DND-41 (cell line): ENCODE data around the gene SCGB1C1.

Experiments
- ATAC-seq: fragments of 200-7000 bp; cut with Tn5 transposase; 3 replicates; pipeline ENCODE4 v1.9.1; 2021; ENCODE audit warnings: low read depth; ENCODE audit not compliant: insufficient read depth
- DNase-seq: peaks from one replicate; pipeline ENCODE4 v3.0.0-alpha.2; 2020
- H2AFZ ChIP-seq: 2 replicates; pipeline ENCODE4 v1.6.0; 2012; ENCODE audit warnings: low read depth, low read length
- H3K27ac ChIP-seq: 2 replicates; pipeline ENCODE4 v1.5.1; 2012; ENCODE audit warnings: low read length, inconsistent platforms
- H3K27me3 ChIP-seq: fragments of 200-600 bp; sonication (generic); 2 replicates; pipeline ENCODE4 v1.6.0; 2012; ENCODE audit warnings: low read length, mild to moderate bottlenecking, inconsistent platforms; ENCODE audit not compliant: insufficient read depth, poor library complexity
- H3K36me3 ChIP-seq: 2 replicates; pipeline ENCODE4 v1.5.1; 2012; ENCODE audit warnings: low read length, inconsistent platforms; ENCODE audit not compliant: insufficient read depth
- H3K4me1 ChIP-seq: 2 replicates; pipeline ENCODE4 v1.5.1; 2012; ENCODE audit warnings: mild to moderate bottlenecking, low read length; ENCODE audit not compliant: insufficient read depth
- H3K4me2 ChIP-seq: 2 replicates; pipeline ENCODE4 v1.6.0; 2012; ENCODE audit warnings: mild to moderate bottlenecking, moderate library complexity, low read length, inconsistent platforms; ENCODE audit not compliant: insufficient read depth
- H3K4me3 ChIP-seq, 2 experiments: fragments of 200-600 bp in 1 of 2; shearing (Covaris generic) in 1 of 2; 2 replicates each; pipeline ENCODE4 v1.5.1; 2012 to 2016; ENCODE audit warnings: inconsistent platforms in 2 of 2, low read length in 2 of 2, mild to moderate bottlenecking in 2 of 2, low read depth in 1 of 2, moderate library complexity in 1 of 2
- H3K79me2 ChIP-seq: 2 replicates; pipeline ENCODE4 v1.6.0; 2012; ENCODE audit warnings: low read length, inconsistent platforms; ENCODE audit not compliant: insufficient read depth
- H3K9ac ChIP-seq: 2 replicates; pipeline ENCODE4 v1.6.0; 2012; ENCODE audit warnings: low read depth, mild to moderate bottlenecking, inconsistent platforms, low read length, moderate library complexity
- H3K9me3 ChIP-seq: 2 replicates; pipeline ENCODE4 v1.5.1; 2012; ENCODE audit warnings: low read length, moderate library complexity, mild to moderate bottlenecking, inconsistent platforms; ENCODE audit not compliant: insufficient read depth, severe bottlenecking
- H4K20me1 ChIP-seq: 2 replicates; pipeline ENCODE4 v1.6.0; 2012; ENCODE audit warnings: low read length; ENCODE audit not compliant: insufficient read depth
- EZH2 ChIP-seq: IDR thresholded peaks from 3 replicates; pipeline ENCODE4 v1.6.1; 2012; ENCODE audit warnings: borderline replicate concordance, low read depth, mild to moderate bottlenecking, moderate library complexity, low read length, inconsistent platforms; ENCODE audit not compliant: severe bottlenecking
- TF ChIP-seq, protein P1 (sequence below): IDR thresholded peaks from 2 replicates; pipeline ENCODE4 v1.5.1; 2012; ENCODE audit warnings: borderline replicate concordance, low read length, moderate library complexity, mild to moderate bottlenecking; ENCODE audit not compliant: poor library complexity, severe bottlenecking; ENCODE audit errors: extremely low read depth

The SCGB1C1 gene

DNA sequence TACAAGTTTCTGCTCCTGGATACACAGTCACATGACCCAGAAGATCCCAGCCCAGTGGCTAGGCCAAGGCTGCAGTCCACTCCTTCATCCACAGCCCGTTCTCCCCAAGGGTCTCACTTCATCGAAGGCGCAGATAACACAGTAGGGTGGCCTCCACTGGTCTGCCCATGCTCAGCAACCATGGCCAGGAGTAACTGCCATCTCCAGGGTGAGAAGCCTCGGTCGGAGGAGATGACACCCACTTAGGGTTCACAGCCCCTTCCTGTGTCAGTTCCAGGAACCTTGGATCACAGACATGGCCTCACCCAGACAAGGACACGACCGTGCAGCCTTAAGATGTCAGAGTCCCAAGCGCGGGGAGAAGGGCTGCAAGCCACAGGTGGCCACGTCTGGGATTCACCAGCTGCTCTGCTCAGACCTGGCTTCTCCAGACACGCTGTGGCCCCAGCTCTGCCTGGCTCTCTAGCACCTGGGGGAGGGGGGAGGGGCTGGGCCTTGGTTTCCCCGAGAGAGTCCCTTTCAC lies 11.8 kb downstream of the SCGB1C1 start:
- H3K27ac ChIP-seq = no peak overlapping the region
- peaks cover 29% of the 10 kb centered on the region for H3K36me3 ChIP-seq
- H3K4me3 ChIP-seq = no peak overlapping the region
- no peak overlapping the region for H2AFZ ChIP-seq
- peaks cover 39% of the 10 kb centered on the region for H4K20me1 ChIP-seq
- DNase-seq = peak; percentile 4
- H3K4me2 ChIP-seq = no peak overlapping the region; the same call in 1 of the 2 replicates
- H3K79me2 ChIP-seq = peaks cover 43% of the 10 kb centered on the region
- no peaks in the 10 kb centered on the region for H3K9me3 ChIP-seq
- peaks cover 24% of the 10 kb centered on the region for H3K4me1 ChIP-seq
- TF ChIP-seq EZH2 = no peak
- TF ChIP-seq, protein P1, sequence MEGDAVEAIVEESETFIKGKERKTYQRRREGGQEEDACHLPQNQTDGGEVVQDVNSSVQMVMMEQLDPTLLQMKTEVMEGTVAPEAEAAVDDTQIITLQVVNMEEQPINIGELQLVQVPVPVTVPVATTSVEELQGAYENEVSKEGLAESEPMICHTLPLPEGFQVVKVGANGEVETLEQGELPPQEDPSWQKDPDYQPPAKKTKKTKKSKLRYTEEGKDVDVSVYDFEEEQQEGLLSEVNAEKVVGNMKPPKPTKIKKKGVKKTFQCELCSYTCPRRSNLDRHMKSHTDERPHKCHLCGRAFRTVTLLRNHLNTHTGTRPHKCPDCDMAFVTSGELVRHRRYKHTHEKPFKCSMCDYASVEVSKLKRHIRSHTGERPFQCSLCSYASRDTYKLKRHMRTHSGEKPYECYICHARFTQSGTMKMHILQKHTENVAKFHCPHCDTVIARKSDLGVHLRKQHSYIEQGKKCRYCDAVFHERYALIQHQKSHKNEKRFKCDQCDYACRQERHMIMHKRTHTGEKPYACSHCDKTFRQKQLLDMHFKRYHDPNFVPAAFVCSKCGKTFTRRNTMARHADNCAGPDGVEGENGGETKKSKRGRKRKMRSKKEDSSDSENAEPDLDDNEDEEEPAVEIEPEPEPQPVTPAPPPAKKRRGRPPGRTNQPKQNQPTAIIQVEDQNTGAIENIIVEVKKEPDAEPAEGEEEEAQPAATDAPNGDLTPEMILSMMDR = no peak
- no peak overlapping the region for H3K9ac ChIP-seq
- ATAC-seq = no peak
- no peaks in the 10 kb centered on the region for H3K27me3 ChIP-seq

DNA sequence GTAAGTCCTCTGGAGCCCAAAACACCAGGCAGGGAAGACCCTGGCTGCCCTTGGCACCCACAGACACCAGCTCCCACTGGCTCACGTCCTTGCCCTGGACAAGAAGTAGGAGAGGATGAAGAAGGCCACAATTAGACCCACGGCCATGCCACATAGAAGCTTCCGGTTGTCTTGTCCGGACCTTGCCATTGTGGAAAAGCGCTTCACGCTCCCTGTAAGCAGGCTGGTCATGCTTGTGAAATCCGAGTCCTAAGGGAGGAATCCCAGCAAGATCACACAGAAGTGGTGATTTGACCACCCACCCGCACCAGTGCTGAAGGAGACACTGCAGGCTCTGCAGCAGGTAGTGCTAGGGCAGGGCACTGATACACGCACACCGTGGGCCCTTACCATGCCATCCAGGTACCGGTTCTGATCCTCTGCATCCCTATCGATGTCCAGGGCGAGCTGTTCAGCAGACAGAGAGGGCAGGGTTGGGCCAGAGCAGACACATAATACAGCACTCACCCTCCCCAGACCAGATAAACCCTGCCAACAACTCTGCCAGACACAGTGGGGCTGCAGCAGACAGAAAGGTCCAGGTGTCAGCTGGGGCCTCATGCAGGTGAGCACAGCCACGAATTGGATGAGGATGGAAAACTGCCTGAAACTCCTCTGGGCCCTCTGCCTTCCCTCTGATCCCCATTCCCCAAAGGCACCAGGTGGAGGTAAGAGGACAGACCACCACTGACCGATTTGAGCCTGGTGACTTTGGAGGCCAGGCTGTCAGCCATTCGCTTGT lies 12.5 kb downstream of the SCGB1C1 start:
- DNase-seq (peak; percentile 4), ATAC-seq (no peak)
- Histone ChIP-seq H3K4me1 (peaks cover 32% of the 10 kb centered on the region), H3K4me3 (peak overlapping the region in 1 of 2 experiments; percentile 89; a peak in 1 of 4 replicates), H4K20me1 (peaks cover 46% of the 10 kb centered on the region), H2AFZ (no peak overlapping the region), H3K27ac (no peak overlapping the region), H3K36me3 (peaks cover 37% of the 10 kb centered on the region), H3K79me2 (peaks cover 51% of the 10 kb centered on the region), H3K4me2 (peak overlapping the region; percentile 96), H3K9me3 (no peaks in the 10 kb centered on the region), H3K9ac (peak overlapping the region; percentile 91; the same call in 1 of the 2 replicates), H3K27me3 (no peaks in the 10 kb centered on the region)
- no peak for TF ChIP-seq EZH2

DNA sequence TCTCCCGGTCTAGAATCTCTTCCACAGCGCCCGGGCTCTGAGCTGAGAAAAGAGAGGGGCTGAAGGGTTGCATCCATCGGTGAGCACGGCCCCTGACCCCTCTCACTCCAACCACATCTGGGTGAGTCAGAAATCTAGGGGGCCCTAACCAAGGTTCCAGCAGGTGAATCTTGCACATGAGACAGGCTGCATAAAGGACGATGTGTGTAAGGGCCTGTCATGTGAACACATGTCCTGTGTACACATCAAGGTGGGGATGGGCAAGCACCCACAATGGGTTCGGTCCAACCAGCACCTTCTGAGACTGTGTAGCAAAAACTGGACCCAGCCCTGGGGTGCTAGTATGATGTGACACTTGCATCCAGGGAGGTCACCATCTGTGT lies 13.1 kb downstream of the SCGB1C1 start:
- Histone ChIP-seq H3K36me3 (peaks cover 42% of the 10 kb centered on the region), H3K4me1 (peaks cover 38% of the 10 kb centered on the region), H3K9ac (peak overlapping the region; percentile 91), H3K79me2 (peaks cover 57% of the 10 kb centered on the region), H3K4me3 (peak overlapping the region; percentile 89 to 90; a peak in 3 of 4 replicates), H3K27ac (peak overlapping the region; percentile 78; the same call in 1 of the 2 replicates), H3K9me3 (no peaks in the 10 kb centered on the region), H3K4me2 (peak overlapping the region; percentile 96), H3K27me3 (no peaks in the 10 kb centered on the region), H2AFZ (no peak overlapping the region), H4K20me1 (peaks cover 52% of the 10 kb centered on the region)
- no peak for ATAC-seq
- peak; percentile 3 for DNase-seq
- TF ChIP-seq EZH2 = no peak
- TF ChIP-seq, protein P1 = no peak
